ENCODE results near the gene VGLL4.
A peak's percentile ranks its signal among the peaks of the same experiment; 100 is the strongest.

Gene VGLL4

DNA sequence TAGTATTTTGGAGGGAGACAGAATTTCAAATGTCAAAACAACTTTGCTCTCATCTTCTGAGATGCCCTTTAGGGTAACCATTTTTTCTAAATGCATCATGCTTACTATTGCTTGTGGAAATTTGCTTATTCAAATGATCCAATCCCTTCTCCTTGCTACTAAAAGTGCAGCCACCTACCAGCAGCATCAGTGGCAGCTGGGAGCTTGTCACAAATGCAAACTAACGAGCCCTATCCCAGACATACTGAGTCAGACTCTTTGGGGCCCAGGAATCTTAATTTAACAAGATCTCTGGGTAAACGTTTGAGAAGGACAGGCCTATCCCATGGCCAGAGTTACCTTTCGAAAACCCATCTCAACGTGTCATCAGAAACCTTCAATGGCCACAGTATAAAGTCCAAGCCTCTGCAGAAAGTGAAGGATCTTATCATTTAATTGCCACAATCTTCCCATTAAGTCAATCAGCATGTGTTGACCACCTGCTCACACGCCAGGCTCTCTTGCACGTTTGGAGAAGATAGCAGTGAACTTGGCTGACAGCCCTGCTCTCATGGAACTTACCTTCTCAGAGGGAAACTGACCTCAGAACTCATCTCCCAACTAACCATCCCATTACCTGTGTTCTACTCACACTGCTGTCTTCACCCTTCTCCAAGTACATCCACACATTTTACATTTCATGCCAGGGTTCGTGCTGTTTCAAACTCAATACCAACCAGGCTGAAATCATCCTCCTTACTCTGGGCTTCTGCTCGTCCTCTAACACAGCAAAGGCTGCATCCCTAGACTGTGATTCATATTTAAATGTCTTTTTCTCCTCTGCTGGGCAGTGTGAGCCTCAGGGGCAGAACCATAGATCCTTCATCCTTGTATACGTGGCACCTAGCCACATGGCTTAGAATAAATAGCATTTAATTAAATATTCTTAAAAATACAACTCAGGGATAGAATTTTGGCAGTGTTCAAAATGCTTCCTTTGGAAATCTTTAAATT is 24.8 kb upstream of the VGLL4 start:
- H3K9me2 ChIP-seq (replicated peaks; ENCODE audit: low read depth, low read length): no peaks in the 10 kb centered on the region

DNA sequence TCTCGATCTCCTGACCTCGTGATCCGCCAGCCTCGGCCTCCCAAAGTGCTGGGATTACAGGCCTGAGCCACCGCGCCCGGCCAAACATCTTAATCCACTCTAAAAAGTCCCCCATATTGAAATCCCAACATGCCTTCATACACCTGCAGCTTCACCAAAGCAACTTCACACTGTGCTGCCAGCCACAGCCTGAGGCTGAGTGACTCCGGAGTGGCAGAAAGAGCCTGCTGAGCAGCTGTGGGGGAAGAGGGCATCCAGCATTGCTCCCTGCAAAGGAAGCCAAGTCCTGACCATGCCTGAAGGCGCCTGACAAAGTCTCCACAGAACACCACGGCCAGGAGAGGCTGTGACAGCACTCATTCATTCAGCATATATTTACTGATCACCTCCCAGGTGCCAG is 21.6 kb upstream of the VGLL4 start:
- no peak overlapping the region for H3K4me2 ChIP-seq (ENCODE audit: low read depth, low read length, poor library complexity, severe bottlenecking)
- H3K9me2 ChIP-seq (replicated peaks; ENCODE audit: low read depth, low read length): no peaks in the 10 kb centered on the region
- TF ChIP-seq EZH2phosphoT487 (IDR thresholded peaks at IDR 0.05; ENCODE audit: borderline replicate concordance): no peak
- no peak for TF ChIP-seq CTCF (conservative IDR thresholded peaks at IDR 0.05; ENCODE audit: low read length)

More for the DNA sequence above, 24.8 kb upstream of the VGLL4 start:
- no peaks in the 10 kb centered on the region for H3F3A ChIP-seq (ENCODE audit: low read depth)
- H3K4me2 ChIP-seq (ENCODE audit: low read depth, low read length, poor library complexity, severe bottlenecking): no peak overlapping the region
- no peaks in the 10 kb centered on the region for H3K79me2 ChIP-seq (ENCODE audit: insufficient read depth, low read length)
- no peaks in the 10 kb centered on the region for H4K20me1 ChIP-seq (ENCODE audit: insufficient read depth, low read length, poor library complexity, severe bottlenecking)
- no peak for TF ChIP-seq CTCF (conservative IDR thresholded peaks at IDR 0.05; ENCODE audit: low read length)
- TF ChIP-seq EZH2phosphoT487 (IDR thresholded peaks at IDR 0.05; ENCODE audit: borderline replicate concordance): no peak
- H3K4me1 ChIP-seq (ENCODE audit: insufficient read depth, low read length, poor library complexity, severe bottlenecking): no peaks in the 10 kb centered on the region
- no peak overlapping the region for H3K9ac ChIP-seq (ENCODE audit: low read depth, low read length, poor library complexity, severe bottlenecking)
- H3K27me3 ChIP-seq (ENCODE audit: insufficient read depth, low read length, poor library complexity, severe bottlenecking): no peaks in the 10 kb centered on the region
- no peaks in the 10 kb centered on the region for H3K9me3 ChIP-seq (ENCODE audit: insufficient read depth, low read depth, low read length)
- H2AFZ ChIP-seq (ENCODE audit: low read length): no peak overlapping the region
- no peaks in the 10 kb centered on the region for H3K36me3 ChIP-seq (ENCODE audit: insufficient read depth, low read length)
- H3K4me3 ChIP-seq (ENCODE audit: low read length, poor library complexity, severe bottlenecking): no peak overlapping the region

DNA sequence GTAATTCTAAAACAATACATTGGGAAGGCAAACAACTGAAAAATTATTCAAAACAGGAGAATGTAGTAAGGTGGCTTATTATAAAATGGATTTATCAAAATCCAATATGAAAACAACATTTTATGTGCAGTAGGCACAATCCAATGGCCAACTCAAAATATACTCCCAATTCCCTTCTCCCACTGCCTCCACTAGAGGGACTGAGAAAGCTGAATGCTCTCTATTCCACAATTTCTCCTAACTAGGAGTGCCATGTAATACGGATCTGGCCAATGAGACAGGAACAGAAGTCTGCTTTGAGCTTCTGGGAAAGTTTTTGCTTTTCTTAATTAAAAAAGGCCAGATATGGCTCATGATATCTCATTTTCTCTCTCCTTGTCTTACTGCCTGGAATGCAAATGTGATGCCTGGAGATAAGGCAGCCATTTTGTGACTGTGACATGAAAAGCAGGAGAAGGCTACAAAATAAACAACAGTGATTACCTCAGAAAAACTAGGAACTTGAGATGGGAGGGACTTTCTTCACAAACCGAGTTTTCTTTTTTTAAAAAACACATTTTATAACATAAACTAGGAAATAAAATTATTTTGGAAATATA is 18.8 kb upstream of the VGLL4 start:
- H3K4me3 ChIP-seq (ENCODE audit: low read length, poor library complexity, severe bottlenecking): no peak overlapping the region
- no peaks in the 10 kb centered on the region for H3K9me3 ChIP-seq (ENCODE audit: insufficient read depth, low read depth, low read length)
- no peaks in the 10 kb centered on the region for H3K27me3 ChIP-seq (ENCODE audit: insufficient read depth, low read length, poor library complexity, severe bottlenecking)
- H3K79me2 ChIP-seq (ENCODE audit: insufficient read depth, low read length): no peaks in the 10 kb centered on the region
- H3F3A ChIP-seq (ENCODE audit: low read depth): no peaks in the 10 kb centered on the region
- no peak overlapping the region for H3K4me2 ChIP-seq (ENCODE audit: low read depth, low read length, poor library complexity, severe bottlenecking)
- no peak overlapping the region for H2AFZ ChIP-seq (ENCODE audit: low read length)
- peak; percentile 34; the same call in 1 of the 2 replicates for TF ChIP-seq CTCF (conservative IDR thresholded peaks at IDR 0.05; ENCODE audit: low read length)
- no peak for TF ChIP-seq EZH2phosphoT487 (IDR thresholded peaks at IDR 0.05; ENCODE audit: borderline replicate concordance)
- no peak overlapping the region for H3K9ac ChIP-seq (ENCODE audit: low read depth, low read length, poor library complexity, severe bottlenecking)
- no peaks in the 10 kb centered on the region for H3K4me1 ChIP-seq (ENCODE audit: insufficient read depth, low read length, poor library complexity, severe bottlenecking)
- H3K36me3 ChIP-seq (ENCODE audit: insufficient read depth, low read length): no peaks in the 10 kb centered on the region
- no peaks in the 10 kb centered on the region for H4K20me1 ChIP-seq (ENCODE audit: insufficient read depth, low read length, poor library complexity, severe bottlenecking)
- no peaks in the 10 kb centered on the region for H3K9me2 ChIP-seq (replicated peaks; ENCODE audit: low read depth, low read length)

More for the DNA sequence above, 21.6 kb upstream of the VGLL4 start:
- no peak overlapping the region for H3K4me3 ChIP-seq (ENCODE audit: low read length, poor library complexity, severe bottlenecking)
- H3F3A ChIP-seq (ENCODE audit: low read depth): no peaks in the 10 kb centered on the region
- no peaks in the 10 kb centered on the region for H3K9me3 ChIP-seq (ENCODE audit: insufficient read depth, low read depth, low read length)
- no peaks in the 10 kb centered on the region for H3K79me2 ChIP-seq (ENCODE audit: insufficient read depth, low read length)
- H3K27me3 ChIP-seq (ENCODE audit: insufficient read depth, low read length, poor library complexity, severe bottlenecking): no peaks in the 10 kb centered on the region
- no peaks in the 10 kb centered on the region for H3K36me3 ChIP-seq (ENCODE audit: insufficient read depth, low read length)
- no peak overlapping the region for H3K9ac ChIP-seq (ENCODE audit: low read depth, low read length, poor library complexity, severe bottlenecking)
- no peak overlapping the region for H2AFZ ChIP-seq (ENCODE audit: low read length)
- no peaks in the 10 kb centered on the region for H3K4me1 ChIP-seq (ENCODE audit: insufficient read depth, low read length, poor library complexity, severe bottlenecking)
- H4K20me1 ChIP-seq (ENCODE audit: insufficient read depth, low read length, poor library complexity, severe bottlenecking): no peaks in the 10 kb centered on the region

Measured in Loucy (cell line).